Measurements from ENCODE around the gene RELL2. TPM values are rescaled to one million over a fixed set of nuclear protein-coding genes. Genes with fewer than 3 reads are reported as not detected.

The RELL2 gene
- total and polyA plus RNA-seq, 4 donors: 1.2 to 6.9 (median 6.2) TPM

- Histone ChIP-seq H3K27me3 (ENCODE audit: control insufficient read depth in 3 of 3, insufficient read depth in 3 of 3, low read length in 2 of 3) (no peaks in the 10 kb centered on the region), H3K36me3 (ENCODE audit: control insufficient read depth in 4 of 4, insufficient read depth in 4 of 4, low read length in 4 of 4) (peaks cover 9 to 15% (median 14%) of the 10 kb centered on the region in 4 donors), H3K4me1 (ENCODE audit: control insufficient read depth in 5 of 5, insufficient read depth in 5 of 5, low read length in 5 of 5) (peaks cover 0 to 17% (median 7%) of the 10 kb centered on the region in 5 donors), H3K9ac (ENCODE audit: insufficient read depth in 1 of 2, low read length in 2 of 2) (peak within 1 kb of the TSS; percentile 7 to 35), H3K27ac (ENCODE audit: low read depth in 1 of 2, low read length in 1 of 2) (peak within 1 kb of the TSS; percentile 97 to 98), H3K4me3 (peak within 1 kb of the TSS; percentile 81), H3K9me3 (ENCODE audit: control insufficient read depth in 4 of 4, insufficient read depth in 3 of 4, low read length in 3 of 4) (no peaks in the 10 kb centered on the region)
- ATAC-seq (ENCODE audit: insufficient read depth, low FRiP score) (peak; percentile 96), DNase-seq (peak; percentile 97 to 98 (median 98))
- peak; percentile 96 for TF ChIP-seq CTCF (IDR thresholded peaks at IDR 0.05; ENCODE audit: control extremely low read depth, extremely low read depth)
- WGBS, 2 donors: 2 to 3% methylated on average over 63 to 70 of the region's 70 CpGs
Observed at GRCh38 chr5:141618804-141619554, 17.8 kb upstream of the RELL2 start, which contains the start of gene DIAPH1. Gene DIAPH1, minus strand, starts transcription at chr5:141619000. Its CDS starts 86 bp downstream, at chr5:141618914.

- Histone ChIP-seq H3K36me3 (ENCODE audit: control insufficient read depth in 4 of 4, insufficient read depth in 4 of 4, low read length in 4 of 4) (peaks cover 15 to 46% (median 33%) of the 10 kb centered on the region in 4 donors), H3K27ac (ENCODE audit: low read depth in 1 of 2, low read length in 1 of 2) (no peak overlapping the region), H3K4me1 (ENCODE audit: control insufficient read depth in 5 of 5, insufficient read depth in 5 of 5, low read length in 5 of 5) (peaks cover 0 to 4% (median 0%) of the 10 kb centered on the region in 5 donors), H3K27me3 (ENCODE audit: control insufficient read depth in 3 of 3, insufficient read depth in 3 of 3, low read length in 2 of 3) (no peaks in the 10 kb centered on the region), H3K9ac (ENCODE audit: insufficient read depth in 1 of 2, low read length in 2 of 2) (no peak overlapping the region), H3K4me3 (no peak overlapping the region), H3K9me3 (ENCODE audit: control insufficient read depth in 4 of 4, insufficient read depth in 3 of 4, low read length in 3 of 4) (peaks cover 0 to 2% (median 0%) of the 10 kb centered on the region in 4 donors)
- DNase-seq (no peak), ATAC-seq (ENCODE audit: insufficient read depth, low FRiP score) (no peak)
- TF ChIP-seq CTCF (IDR thresholded peaks at IDR 0.05; ENCODE audit: control extremely low read depth, extremely low read depth): no peak
Observed at GRCh38 chr5:141623186-141623585, 13.6 kb upstream of the RELL2 start.

GRCh38 chr5:141623611-141624010 lies 13.2 kb upstream of the RELL2 start:
- Histone ChIP-seq H3K27ac (ENCODE audit: low read depth in 1 of 2, low read length in 1 of 2) (no peak overlapping the region), H3K4me3 (no peak overlapping the region), H3K4me1 (ENCODE audit: control insufficient read depth in 5 of 5, insufficient read depth in 5 of 5, low read length in 5 of 5) (peaks cover 0 to 4% (median 0%) of the 10 kb centered on the region in 5 donors), H3K9ac (ENCODE audit: insufficient read depth in 1 of 2, low read length in 2 of 2) (no peak overlapping the region), H3K36me3 (ENCODE audit: control insufficient read depth in 4 of 4, insufficient read depth in 4 of 4, low read length in 4 of 4) (peaks cover 18 to 50% (median 38%) of the 10 kb centered on the region in 4 donors), H3K27me3 (ENCODE audit: control insufficient read depth in 3 of 3, insufficient read depth in 3 of 3, low read length in 2 of 3) (no peaks in the 10 kb centered on the region), H3K9me3 (ENCODE audit: control insufficient read depth in 4 of 4, insufficient read depth in 3 of 4, low read length in 3 of 4) (peaks cover 0 to 2% (median 0%) of the 10 kb centered on the region in 4 donors)
- ATAC-seq (ENCODE audit: insufficient read depth, low FRiP score) (no peak), DNase-seq (no peak)
- no peak for TF ChIP-seq CTCF (IDR thresholded peaks at IDR 0.05; ENCODE audit: control extremely low read depth, extremely low read depth)
- 78 to 82% methylated on average over 5 of the region's 5 CpGs for WGBS, 2 donors

Data from lung (tissue), 12 donors.